Measurements from ENCODE around the gene PGBD5. TPM values are rescaled to one million over a fixed set of nuclear protein-coding genes. Genes with fewer than 3 reads are reported as not detected.

PGBD5 gene
- total and polyA plus RNA-seq, 2 experiments from 2014 or later = 0.82 to 2.4 TPM

DNA sequence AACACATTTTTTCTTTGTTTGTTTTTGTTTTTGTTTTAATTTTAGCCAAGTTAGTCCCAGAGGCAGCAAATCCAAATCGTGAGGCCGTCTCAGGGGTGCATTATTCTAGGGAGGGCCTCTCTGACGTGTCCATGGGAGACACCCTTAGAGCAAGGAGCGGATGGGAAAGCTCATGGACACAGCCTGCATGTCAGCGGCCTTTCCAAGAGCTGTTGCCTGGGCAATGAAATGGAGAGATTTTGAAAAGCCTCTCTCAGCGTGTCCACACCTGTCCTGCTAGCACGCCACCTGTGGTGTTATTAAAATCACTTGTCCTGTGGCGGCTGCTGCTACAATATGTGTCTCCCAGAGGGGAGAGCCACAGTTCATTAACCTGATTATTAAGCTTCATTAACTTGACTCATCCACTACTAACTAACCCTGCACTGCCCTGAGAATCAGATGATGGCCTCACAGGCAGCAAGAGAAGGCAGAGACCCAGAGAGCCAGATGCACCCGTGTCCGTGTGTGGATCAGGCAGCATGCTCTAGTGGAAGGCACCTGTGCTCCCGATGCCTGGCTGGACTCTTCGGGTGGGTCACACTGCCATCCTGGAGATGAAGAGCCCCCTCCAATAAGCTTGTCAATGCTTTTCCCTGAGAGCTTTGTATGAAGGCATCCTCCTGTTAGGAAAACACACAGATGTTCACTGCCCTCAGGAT lies 133.3 kb downstream of the PGBD5 start:
- Histone ChIP-seq H3K4me2 (no peak overlapping the region), H3K79me2 (no peaks in the 10 kb centered on the region)

DNA sequence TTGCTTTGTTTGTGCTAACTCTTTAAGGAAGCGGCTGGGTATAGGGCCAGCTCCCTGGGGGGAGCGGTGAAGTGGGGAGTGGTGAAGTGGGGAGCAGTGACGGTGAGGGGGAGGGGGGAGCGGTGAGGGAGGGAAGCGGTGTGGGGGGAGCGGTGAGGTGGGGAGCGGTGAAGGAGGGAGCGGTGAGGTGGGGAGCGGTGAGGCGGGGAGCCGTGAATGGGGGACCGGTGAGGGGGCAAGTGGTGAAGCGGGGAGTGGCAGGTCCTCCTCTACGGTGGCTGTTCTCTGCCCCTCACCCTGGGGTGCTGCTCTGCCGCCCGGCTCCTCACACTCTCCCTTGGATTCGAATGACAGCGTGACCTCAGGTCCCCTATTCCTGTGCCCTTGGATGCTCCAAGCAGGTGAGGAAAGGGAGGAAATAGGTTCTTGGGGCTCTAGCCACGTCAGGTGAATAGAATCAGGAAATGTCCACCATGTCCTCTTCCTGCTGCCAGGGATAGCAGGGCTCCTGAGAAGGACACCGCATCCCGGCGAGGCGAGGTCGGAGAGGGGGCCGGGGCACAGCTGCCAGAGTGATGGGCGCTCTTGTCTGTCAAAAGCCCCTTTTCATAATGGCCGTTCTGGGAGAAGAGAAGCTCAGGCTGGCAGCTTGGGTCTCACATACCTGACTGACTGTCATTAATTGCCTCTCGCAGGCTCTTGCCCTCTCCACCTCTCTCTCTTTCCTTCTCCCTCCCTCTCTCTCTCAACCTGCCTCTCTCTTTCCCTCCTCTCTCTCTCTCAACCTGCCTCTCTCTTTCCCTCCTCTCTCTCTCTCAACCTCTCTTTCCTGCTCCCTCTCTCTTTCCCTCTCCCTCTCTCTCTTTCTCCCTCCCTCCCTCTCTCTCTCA lies 134.2 kb downstream of the PGBD5 start:
- Histone ChIP-seq H4K20me1 (ENCODE audit: insufficient read depth, poor library complexity, severe bottlenecking) (no peaks in the 10 kb centered on the region), H3K27ac (no peak overlapping the region), H3K4me3 (no peak overlapping the region), H3K4me1 (ENCODE audit: insufficient read depth) (no peaks in the 10 kb centered on the region), H2AFZ (peak overlapping the region; percentile 17), H3K79me2 (no peaks in the 10 kb centered on the region), H3K9me2 (replicated peaks; ENCODE audit: insufficient read depth) (no peaks in the 10 kb centered on the region), H3K9me3 (ENCODE audit: low read depth) (no peaks in the 10 kb centered on the region), H3K27me3 (peaks cover 39% of the 10 kb centered on the region), H3K4me2 (peak overlapping the region; percentile 29), H3K36me3 (replicated peaks; ENCODE audit: insufficient read depth, low read depth) (no peaks in the 10 kb centered on the region)
- 23% methylated on average over 15 of the region's 28 CpGs for WGBS (ENCODE audit: low lambda C conversion rate, missing lambda C conversion rate)
- TF ChIP-seq, protein P1, sequence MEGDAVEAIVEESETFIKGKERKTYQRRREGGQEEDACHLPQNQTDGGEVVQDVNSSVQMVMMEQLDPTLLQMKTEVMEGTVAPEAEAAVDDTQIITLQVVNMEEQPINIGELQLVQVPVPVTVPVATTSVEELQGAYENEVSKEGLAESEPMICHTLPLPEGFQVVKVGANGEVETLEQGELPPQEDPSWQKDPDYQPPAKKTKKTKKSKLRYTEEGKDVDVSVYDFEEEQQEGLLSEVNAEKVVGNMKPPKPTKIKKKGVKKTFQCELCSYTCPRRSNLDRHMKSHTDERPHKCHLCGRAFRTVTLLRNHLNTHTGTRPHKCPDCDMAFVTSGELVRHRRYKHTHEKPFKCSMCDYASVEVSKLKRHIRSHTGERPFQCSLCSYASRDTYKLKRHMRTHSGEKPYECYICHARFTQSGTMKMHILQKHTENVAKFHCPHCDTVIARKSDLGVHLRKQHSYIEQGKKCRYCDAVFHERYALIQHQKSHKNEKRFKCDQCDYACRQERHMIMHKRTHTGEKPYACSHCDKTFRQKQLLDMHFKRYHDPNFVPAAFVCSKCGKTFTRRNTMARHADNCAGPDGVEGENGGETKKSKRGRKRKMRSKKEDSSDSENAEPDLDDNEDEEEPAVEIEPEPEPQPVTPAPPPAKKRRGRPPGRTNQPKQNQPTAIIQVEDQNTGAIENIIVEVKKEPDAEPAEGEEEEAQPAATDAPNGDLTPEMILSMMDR (IDR thresholded peaks at IDR 0.05; ENCODE audit: poor library complexity) = no peak
- TF ChIP-seq EZH2 (IDR thresholded peaks at IDR 0.05; ENCODE audit: borderline replicate concordance) (no peak), EZH2phosphoT487 (IDR thresholded peaks at IDR 0.05; ENCODE audit: low read depth, severe bottlenecking, unreplicated experiment) (no peak)
- DNase-seq (ENCODE audit: low spot score) = no peak

More for the DNA sequence above, 133.3 kb downstream of the PGBD5 start:
- TF ChIP-seq, protein P1 (IDR thresholded peaks at IDR 0.05; ENCODE audit: poor library complexity) = no peak
- no peak for TF ChIP-seq EZH2phosphoT487 (IDR thresholded peaks at IDR 0.05; ENCODE audit: low read depth, severe bottlenecking, unreplicated experiment)
- TF ChIP-seq EZH2 (IDR thresholded peaks at IDR 0.05; ENCODE audit: borderline replicate concordance) = no peak
- Histone ChIP-seq H3K9me2 (replicated peaks; ENCODE audit: insufficient read depth) (no peaks in the 10 kb centered on the region), H3K36me3 (replicated peaks; ENCODE audit: insufficient read depth, low read depth) (no peaks in the 10 kb centered on the region), H3K27ac (no peak overlapping the region), H2AFZ (peak overlapping the region; percentile 17), H3K4me1 (ENCODE audit: insufficient read depth) (no peaks in the 10 kb centered on the region), H3K27me3 (peaks cover 39% of the 10 kb centered on the region), H3K9me3 (ENCODE audit: low read depth) (no peaks in the 10 kb centered on the region), H3K4me3 (no peak overlapping the region), H4K20me1 (ENCODE audit: insufficient read depth, poor library complexity, severe bottlenecking) (no peaks in the 10 kb centered on the region)
- DNase-seq (ENCODE audit: low spot score) = no peak
- 62% methylated on average over 12 of the region's 12 CpGs for WGBS (ENCODE audit: low lambda C conversion rate, missing lambda C conversion rate)

- no peak for DNase-seq (ENCODE audit: low spot score)
- Histone ChIP-seq H3K9me3 (ENCODE audit: low read depth) (no peaks in the 10 kb centered on the region), H3K27me3 (peaks cover 34% of the 10 kb centered on the region), H3K36me3 (replicated peaks; ENCODE audit: insufficient read depth, low read depth) (no peaks in the 10 kb centered on the region), H3K4me3 (no peak overlapping the region), H3K9me2 (replicated peaks; ENCODE audit: insufficient read depth) (no peaks in the 10 kb centered on the region), H3K79me2 (no peaks in the 10 kb centered on the region), H2AFZ (no peak overlapping the region), H3K4me2 (no peak overlapping the region), H3K27ac (no peak overlapping the region), H3K4me1 (ENCODE audit: insufficient read depth) (no peaks in the 10 kb centered on the region), H4K20me1 (ENCODE audit: insufficient read depth, poor library complexity, severe bottlenecking) (no peaks in the 10 kb centered on the region)
- TF ChIP-seq EZH2phosphoT487 (IDR thresholded peaks at IDR 0.05; ENCODE audit: low read depth, severe bottlenecking, unreplicated experiment) = no peak
- TF ChIP-seq EZH2 (IDR thresholded peaks at IDR 0.05; ENCODE audit: borderline replicate concordance) = no peak
- TF ChIP-seq, protein P1 (IDR thresholded peaks at IDR 0.05; ENCODE audit: poor library complexity) = no peak
- WGBS (ENCODE audit: low lambda C conversion rate, missing lambda C conversion rate) = 84% methylated on average over 5 of the region's 5 CpGs
These were observed 136.8 kb downstream of the PGBD5 start for GRCh38 chr1:230289350-230289644.
